ENCODE measurements around the gene CLDN9. TPM values are rescaled to one million over a fixed set of nuclear protein-coding genes. Genes with fewer than 3 reads are reported as not detected.
A peak's percentile ranks its signal among the peaks of the same experiment; 100 is the strongest.

CLDN9 gene
- total RNA-seq, 1 donor from 2014 or later, result 2.2 TPM

DNA sequence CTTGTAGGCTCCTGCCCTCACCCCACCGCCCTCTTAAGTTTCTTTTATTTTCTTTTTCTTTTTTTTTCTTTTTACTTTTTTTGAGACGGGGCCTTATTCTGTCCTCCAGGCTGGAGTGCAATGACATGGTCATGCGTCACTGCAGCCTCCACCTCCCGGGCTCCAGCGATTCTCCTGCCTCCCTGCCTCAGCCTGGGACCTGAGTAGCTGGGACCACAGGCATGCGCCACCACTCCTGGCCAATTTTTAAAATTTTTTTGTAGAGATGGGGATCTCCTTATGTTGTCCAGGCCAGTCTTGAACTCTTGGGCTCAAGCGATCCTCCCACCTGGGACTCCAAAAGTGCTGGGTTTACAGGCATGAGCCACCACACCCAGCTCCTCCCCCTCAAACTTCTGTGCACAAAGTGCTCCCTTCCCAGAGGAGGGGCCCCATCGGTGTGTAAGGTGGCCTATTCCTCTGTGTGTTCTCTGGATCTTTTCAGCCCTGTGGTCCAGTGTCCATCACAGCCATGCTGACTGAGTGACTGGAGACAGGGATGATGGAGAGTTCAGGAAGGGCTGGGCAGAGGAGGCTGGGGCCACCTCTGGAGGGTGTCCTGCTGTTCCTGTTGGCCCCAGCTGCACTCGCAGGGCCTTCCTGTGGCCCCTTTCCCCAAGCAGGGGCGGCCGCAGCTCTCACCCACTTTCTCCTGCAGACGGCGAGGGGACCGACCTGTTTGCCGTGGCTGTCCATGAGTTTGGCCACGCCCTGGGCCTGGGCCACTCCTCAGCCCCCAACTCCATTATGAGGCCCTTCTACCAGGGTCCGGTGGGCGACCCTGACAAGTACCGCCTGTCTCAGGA lies 43.8 kb downstream of the CLDN9 start:
- DNase-seq (ENCODE audit: low spot score, unreplicated experiment), result no peak
- Mint-ChIP-seq H3K36me3 (ENCODE audit: insufficient read depth) (peaks cover 13% of the 10 kb centered on the region), H3K27ac (no peak overlapping the region), H3K4me3 (ENCODE audit: low read depth) (no peak overlapping the region), H3K4me1 (ENCODE audit: low read depth) (peaks cover 5% of the 10 kb centered on the region), H3K9me3 (ENCODE audit: low read depth) (no peaks in the 10 kb centered on the region), H3K27me3 (peaks cover 24% of the 10 kb centered on the region)
- TF ChIP-seq CTCF (IDR thresholded peaks at IDR 0.05; ENCODE audit: unreplicated experiment), result no peak

DNA sequence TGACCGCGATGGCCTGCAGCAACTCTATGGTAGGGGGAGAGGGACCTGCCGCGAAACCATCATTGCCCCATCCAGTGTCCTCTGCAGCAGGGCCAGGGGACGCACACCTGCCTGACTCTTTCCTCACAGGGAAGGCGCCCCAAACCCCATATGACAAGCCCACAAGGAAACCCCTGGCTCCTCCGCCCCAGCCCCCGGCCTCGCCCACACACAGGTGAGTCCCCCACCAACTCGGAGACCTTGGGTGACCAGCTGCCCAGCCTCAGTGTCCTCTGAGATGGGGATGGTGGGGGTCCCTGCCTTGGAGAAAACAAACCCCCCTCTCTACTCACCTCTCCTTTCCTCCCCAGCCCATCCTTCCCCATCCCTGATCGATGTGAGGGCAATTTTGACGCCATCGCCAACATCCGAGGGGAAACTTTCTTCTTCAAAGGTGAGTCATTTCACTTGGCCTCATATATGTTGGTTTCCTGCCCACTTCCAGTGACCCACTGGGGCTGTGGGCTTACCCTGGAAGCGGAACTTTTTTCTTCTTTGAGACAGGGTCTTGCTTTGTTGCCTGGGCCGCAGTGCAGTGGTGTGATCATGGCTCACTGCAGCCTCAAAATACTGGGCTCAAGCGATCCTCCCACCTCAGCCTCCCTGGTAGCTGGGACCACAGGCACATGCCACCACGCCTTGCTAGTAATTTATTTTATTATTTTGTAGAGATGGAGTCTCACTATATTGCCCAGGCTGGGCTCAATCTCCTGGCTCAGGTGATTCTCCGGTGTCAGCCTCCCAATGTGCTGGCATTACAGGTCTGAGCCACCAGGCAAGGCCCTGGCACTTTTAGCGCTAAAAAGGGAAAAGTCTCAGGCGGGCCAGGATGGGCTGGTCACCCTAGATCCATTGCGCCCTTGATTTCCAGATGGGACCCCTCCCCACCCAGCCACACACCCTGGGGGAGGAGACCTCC lies 44.7 kb downstream of the CLDN9 start:
- Mint-ChIP-seq H3K27me3 (peaks cover 25% of the 10 kb centered on the region), H3K36me3 (ENCODE audit: insufficient read depth) (peaks cover 11% of the 10 kb centered on the region), H3K27ac (no peak overlapping the region), H3K4me3 (ENCODE audit: low read depth) (peak overlapping the region; percentile 29), H3K4me1 (ENCODE audit: low read depth) (peaks cover 5% of the 10 kb centered on the region), H3K9me3 (ENCODE audit: low read depth) (no peaks in the 10 kb centered on the region)
- DNase-seq (ENCODE audit: low spot score, unreplicated experiment), result no peak
- TF ChIP-seq CTCF (IDR thresholded peaks at IDR 0.05; ENCODE audit: unreplicated experiment), result no peak

DNA sequence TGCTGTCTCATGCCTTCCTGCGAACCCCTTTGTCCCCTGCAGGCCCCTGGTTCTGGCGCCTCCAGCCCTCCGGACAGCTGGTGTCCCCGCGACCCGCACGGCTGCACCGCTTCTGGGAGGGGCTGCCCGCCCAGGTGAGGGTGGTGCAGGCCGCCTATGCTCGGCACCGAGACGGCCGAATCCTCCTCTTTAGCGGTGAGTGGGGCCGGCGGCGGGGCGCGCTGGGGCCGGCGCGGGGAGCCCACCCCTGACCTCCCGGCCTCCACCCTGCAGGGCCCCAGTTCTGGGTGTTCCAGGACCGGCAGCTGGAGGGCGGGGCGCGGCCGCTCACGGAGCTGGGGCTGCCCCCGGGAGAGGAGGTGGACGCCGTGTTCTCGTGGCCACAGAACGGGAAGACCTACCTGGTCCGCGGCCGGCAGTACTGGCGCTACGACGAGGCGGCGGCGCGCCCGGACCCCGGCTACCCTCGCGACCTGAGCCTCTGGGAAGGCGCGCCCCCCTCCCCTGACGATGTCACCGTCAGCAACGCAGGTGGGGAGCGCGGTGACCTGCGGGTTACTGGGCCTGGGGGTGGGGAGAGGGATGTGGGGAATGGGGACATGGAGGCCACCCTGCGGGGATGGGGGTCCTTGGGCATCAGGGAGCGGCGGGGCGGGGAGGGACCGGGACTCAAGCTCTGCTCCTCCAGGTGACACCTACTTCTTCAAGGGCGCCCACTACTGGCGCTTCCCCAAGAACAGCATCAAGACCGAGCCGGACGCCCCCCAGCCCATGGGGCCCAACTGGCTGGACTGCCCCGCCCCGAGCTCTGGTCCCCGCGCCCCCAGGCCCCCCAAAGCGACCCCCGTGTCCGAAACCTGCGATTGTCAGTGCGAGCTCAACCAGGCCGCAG lies 45.7 kb downstream of the CLDN9 start:
- Mint-ChIP-seq H3K4me1 (ENCODE audit: low read depth) (peaks cover 5% of the 10 kb centered on the region), H3K9me3 (ENCODE audit: low read depth) (no peaks in the 10 kb centered on the region), H3K36me3 (ENCODE audit: insufficient read depth) (peaks cover 11% of the 10 kb centered on the region), H3K4me3 (ENCODE audit: low read depth) (peak overlapping the region; percentile 80), H3K27me3 (peaks cover 28% of the 10 kb centered on the region), H3K27ac (peak overlapping the region; percentile 64)
- no peak for TF ChIP-seq CTCF (IDR thresholded peaks at IDR 0.05; ENCODE audit: unreplicated experiment)
- DNase-seq (ENCODE audit: low spot score, unreplicated experiment), result peak; percentile 36

DNA sequence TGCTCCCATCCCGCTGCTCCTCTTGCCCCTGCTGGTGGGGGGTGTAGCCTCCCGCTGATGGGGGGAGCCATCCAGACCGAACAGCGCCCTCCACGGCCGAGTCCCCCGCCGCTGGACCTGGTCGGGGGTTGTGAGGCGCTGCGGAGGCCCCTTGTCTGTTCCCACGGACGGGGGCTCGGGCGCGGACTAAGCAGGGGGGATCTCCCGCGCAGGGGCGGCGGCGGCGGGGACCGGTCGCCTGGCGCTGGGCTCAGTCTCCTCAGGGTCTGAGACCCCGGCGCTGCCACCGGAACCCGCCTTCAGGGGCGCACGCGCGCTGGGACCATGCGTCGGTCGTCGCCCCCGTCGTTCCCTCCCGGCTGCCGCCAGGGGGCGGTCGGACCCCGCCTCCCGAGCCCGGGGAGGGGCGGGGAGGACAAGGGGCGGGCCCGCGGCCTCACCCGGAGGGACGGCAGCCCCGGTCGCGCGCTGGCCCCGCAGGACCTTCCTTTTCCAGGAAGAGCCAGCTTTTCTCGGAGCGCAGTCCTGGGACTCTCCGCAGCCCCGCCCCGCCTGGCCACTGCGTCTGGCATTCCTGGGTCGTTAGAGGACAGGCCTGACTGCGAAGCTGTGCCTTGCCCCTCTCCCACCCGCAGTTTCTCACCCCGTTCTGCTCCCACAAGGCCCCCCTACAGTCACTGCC lies 46.5 kb downstream of the CLDN9 start:
- H3K4me3 Mint-ChIP-seq (ENCODE audit: low read depth), result peak overlapping the region; percentile 80

More for the DNA sequence above, 46.5 kb downstream of the CLDN9 start:
- DNase-seq (ENCODE audit: low spot score, unreplicated experiment), result peak; percentile 94
- Mint-ChIP-seq H3K9me3 (ENCODE audit: low read depth) (no peaks in the 10 kb centered on the region), H3K27me3 (peaks cover 30% of the 10 kb centered on the region), H3K27ac (peak overlapping the region; percentile 90), H3K4me1 (ENCODE audit: low read depth) (peaks cover 5% of the 10 kb centered on the region), H3K36me3 (ENCODE audit: insufficient read depth) (peaks cover 5% of the 10 kb centered on the region)
- TF ChIP-seq CTCF (IDR thresholded peaks at IDR 0.05; ENCODE audit: unreplicated experiment), result peak; percentile 91
